NT2/D1 (cell line): ENCODE data around the gene PRR3.

ENCODE experiments used
- SUZ12 ChIP-seq: IDR thresholded peaks from 2 replicates; pipeline ENCODE4 v1.6.1; 2011; ENCODE audit not compliant: insufficient read length, insufficient read depth; ENCODE audit errors: extremely low read depth
- YY1 ChIP-seq: IDR thresholded peaks from 2 replicates; pipeline ENCODE4 v1.6.1; 2011; ENCODE audit not compliant: insufficient read length, insufficient read depth
- ZNF274 ChIP-seq: IDR thresholded peaks from 2 replicates; pipeline ENCODE4 v1.6.1; 2011; ENCODE audit warnings: mild to moderate bottlenecking, low read depth, low read length

GRCh38 chr6:30547454-30547853, 9.6 kb upstream of the PRR3 start:
- TF ChIP-seq YY1: no peak
- no peak for TF ChIP-seq ZNF274
- TF ChIP-seq SUZ12: no peak
